CD14-positive monocyte (primary cell): Measurements from ENCODE around the gene ETV3L. TPM values are rescaled to one million over a fixed set of nuclear protein-coding genes. Genes with fewer than 3 reads are reported as not detected.

Experiments
- DNase-seq, 3 donors: peaks; one replicate each; pipeline ENCODE4 v3.0.0-alpha.2; 2011 to 2022
- H2AFZ ChIP-seq: 2 replicates; pipeline ENCODE4 v1.6.0; 2012; ENCODE audit warnings: mild to moderate bottlenecking, low read depth, low read length, inconsistent platforms; ENCODE audit not compliant: insufficient read depth, poor library complexity, severe bottlenecking
- H3K27ac ChIP-seq, 2 donors: 1 replicate in 1 of 2; 2 replicates in 1 of 2; pipeline ENCODE4 v1.5.1; 2012 to 2013; ENCODE audit warnings: low read length in 2 of 2, control low read depth in 1 of 2, inconsistent platforms in 1 of 2, low read depth in 1 of 2, mild to moderate bottlenecking in 1 of 2
- H3K27me3 ChIP-seq, 2 donors: one replicate each; pipeline versions ENCODE4 v1.6.0 to v1.6.1; 2011 to 2013; ENCODE audit warnings: low read length in 2 of 2; ENCODE audit not compliant: control insufficient read depth in 2 of 2, insufficient read depth in 2 of 2
- H3K36me3 ChIP-seq, 2 donors: replicated peaks in 1 of 2; 1 replicate in 1 of 2; 2 replicates in 1 of 2; pipeline versions ENCODE4 v1.5.1 to v1.6.1; 2012 to 2013; ENCODE audit warnings: low read length in 2 of 2, control low read depth in 1 of 2, inconsistent platforms in 1 of 2, mild to moderate bottlenecking in 1 of 2; ENCODE audit not compliant: insufficient read depth in 2 of 2, control insufficient read depth in 1 of 2
- H3K4me1 ChIP-seq, 2 donors: 1 replicate in 1 of 2; 2 replicates in 1 of 2; pipeline versions ENCODE4 v1.5.1 to v1.6.1; 2012 to 2013; ENCODE audit warnings: low read length in 2 of 2, control low read depth in 1 of 2, inconsistent platforms in 1 of 2, mild to moderate bottlenecking in 1 of 2, moderate library complexity in 1 of 2; ENCODE audit not compliant: insufficient read depth in 2 of 2, control insufficient read depth in 1 of 2
- H3K4me2 ChIP-seq: replicated peaks from 2 replicates; pipeline ENCODE3; 2012; ENCODE audit warnings: low read length, moderate library complexity, mild to moderate bottlenecking; ENCODE audit not compliant: poor library complexity, severe bottlenecking; ENCODE audit errors: extremely low read depth
- H3K4me3 ChIP-seq, 3 experiments: fragments of 200-600 bp in 1 of 3; sonication (generic) in 1 of 3; replicated peaks in 1 of 3; 1 replicate in 2 of 3; 2 replicates in 1 of 3; pipeline ENCODE4 v1.5.1; 2011 to 2013; ENCODE audit warnings: low read length in 3 of 3, mild to moderate bottlenecking in 3 of 3, control low read depth in 2 of 3, low read depth in 2 of 3, inconsistent platforms in 1 of 3, moderate library complexity in 1 of 3
- H3K79me2 ChIP-seq: 2 replicates; pipeline ENCODE4 v1.6.0; 2012; ENCODE audit warnings: mild to moderate bottlenecking, control low read depth, inconsistent platforms, low read length, moderate library complexity; ENCODE audit not compliant: insufficient read depth
- H3K9ac ChIP-seq: 2 replicates; pipeline ENCODE4 v1.6.0; 2017; ENCODE audit warnings: low read length, mild to moderate bottlenecking; ENCODE audit not compliant: insufficient read depth, poor library complexity, severe bottlenecking
- H3K9me3 ChIP-seq, 2 donors: replicated peaks in 1 of 2; 1 replicate in 1 of 2; 2 replicates in 1 of 2; pipeline versions ENCODE4 v1.5.1 to v1.6.1; 2012 to 2013; ENCODE audit warnings: low read length in 2 of 2, control low read depth in 1 of 2; ENCODE audit not compliant: control insufficient read depth in 1 of 2, insufficient read depth in 1 of 2
- H4K20me1 ChIP-seq: 2 replicates; pipeline ENCODE4 v1.6.0; 2012; ENCODE audit warnings: mild to moderate bottlenecking, low read length, control low read depth, moderate library complexity; ENCODE audit not compliant: insufficient read depth
- H3K27ac Mint-ChIP-seq, 7 donors: one replicate each; pipeline ENCODE4 v1.8.0; 2020; ENCODE audit warnings: mild to moderate bottlenecking in 7 of 7, mixed read lengths in 7 of 7, moderate library complexity in 6 of 7, inconsistent platforms in 2 of 7
- H3K27me3 Mint-ChIP-seq, 3 donors: one replicate each; pipeline ENCODE4 v1.8.0; 2021 to 2022; ENCODE audit warnings: low read depth in 3 of 3, mild to moderate bottlenecking in 3 of 3, mixed read lengths in 3 of 3, moderate library complexity in 3 of 3, inconsistent platforms in 1 of 3
- H3K36me3 Mint-ChIP-seq, 2 donors: one replicate each; pipeline ENCODE4 v1.8.0; 2020; ENCODE audit warnings: mixed read lengths in 2 of 2, inconsistent platforms in 1 of 2, mild to moderate bottlenecking in 1 of 2
- H3K4me1 Mint-ChIP-seq: one replicate; pipeline ENCODE4 v1.8.0; 2020; ENCODE audit warnings: mild to moderate bottlenecking, mixed read lengths
- H3K4me3 Mint-ChIP-seq, 2 donors: one replicate each; pipeline ENCODE4 v1.8.0; 2020; ENCODE audit warnings: mild to moderate bottlenecking in 2 of 2, mixed read lengths in 2 of 2, moderate library complexity in 1 of 2
- H3K9me3 Mint-ChIP-seq, 7 donors: one replicate each; pipeline ENCODE4 v1.8.0; 2020 to 2022; ENCODE audit warnings: mixed read lengths in 7 of 7, mild to moderate bottlenecking in 6 of 7, moderate library complexity in 6 of 7, inconsistent platforms in 2 of 7
- CTCF ChIP-seq: fragments of 200-600 bp; IDR thresholded peaks from one replicate; pipeline ENCODE4 v1.8.0; 2022; ENCODE audit warnings: antibody characterized with exemption, mild to moderate bottlenecking
- WGBS: methylation state at CpG from one replicate; pipeline ENCODE4 v1.1.5; 2013; ENCODE audit warnings: missing lambda C conversion rate; ENCODE audit not compliant: insufficient coverage; 5-methylcytosine and 5-hydroxymethylcytosine counted together
- intact Hi-C, 2 donors: fragments of 100-400 bp; cut with micrococcal nuclease; formaldehyde crosslinking; loops; one replicate each; pipeline versions ENCODE4 v1.15.0 to v1.15.1; 2023
- polyA plus RNA-seq, 3 donors: library from polyadenylated mRNA; depleted of rRNA in 1 of 3; unstranded in 2 of 3; stranded (reverse) in 1 of 3; fragments of 300-500 nt in 2 of 3; fragments of >200 nt in 1 of 3; fragmentation: Illumina TruSeq in 2 of 3; gene quantifications; 1 replicate in 2 of 3; 2 replicates in 1 of 3; pipeline ENCODE4 v1.2.3, GENCODE V29; 2012 to 2021

The ETV3L gene
- polyA plus RNA-seq, 3 donors = 0.26 to 0.41 TPM; not detected in 1

- no peak overlapping the region for H3K4me3 Mint-ChIP-seq
- Histone ChIP-seq H4K20me1 (no peaks in the 10 kb centered on the region), H3K4me1 (peaks cover 16 to 22% of the 10 kb centered on the region in 2 donors), H2AFZ (no peak overlapping the region), H3K9ac (no peak overlapping the region), H3K9me3 (no peaks in the 10 kb centered on the region), H3K79me2 (no peaks in the 10 kb centered on the region), H3K4me3 (no peak overlapping the region), H3K36me3 (no peaks in the 10 kb centered on the region), H3K27me3 (no peaks in the 10 kb centered on the region), H3K4me2 (no peak overlapping the region), H3K27ac (no peak overlapping the region)
- H3K27ac Mint-ChIP-seq = no peak overlapping the region
- no peaks in the 10 kb centered on the region for H3K36me3 Mint-ChIP-seq
- peaks cover 2 to 3% (median 3%) of the 10 kb centered on the region in 3 donors for H3K27me3 Mint-ChIP-seq
- TF ChIP-seq CTCF = no peak
- intact Hi-C loops = no loop called here
- peaks cover 0 to 2% (median 0%) of the 10 kb centered on the region in 7 donors for H3K9me3 Mint-ChIP-seq
- no peak for DNase-seq
- peaks cover 24% of the 10 kb centered on the region for H3K4me1 Mint-ChIP-seq
- 75% methylated on average over 4 of the region's 6 CpGs for WGBS
These were observed 2.7 kb downstream of the ETV3L start for GRCh38 chr1:157096881-157097280.

- H3K36me3 ChIP-seq = no peaks in the 10 kb centered on the region
- no peak overlapping the region for H3K4me2 ChIP-seq
- intact Hi-C loops = no loop called here
- H3K9me3 ChIP-seq = no peaks in the 10 kb centered on the region
- no peaks in the 10 kb centered on the region for H4K20me1 ChIP-seq
- WGBS = 100% methylated on average over 1 of the region's 2 CpGs
- no peaks in the 10 kb centered on the region for H3K27me3 ChIP-seq
- no peak overlapping the region for H2AFZ ChIP-seq
- no peak overlapping the region for H3K27ac ChIP-seq
- no peak overlapping the region for H3K4me3 Mint-ChIP-seq
- no peak for TF ChIP-seq CTCF
- peaks cover 17% of the 10 kb centered on the region for H3K4me1 Mint-ChIP-seq
- H3K9ac ChIP-seq = no peak overlapping the region
- no peak overlapping the region for H3K27ac Mint-ChIP-seq
- H3K36me3 Mint-ChIP-seq = no peaks in the 10 kb centered on the region
- DNase-seq = no peak
- no peak overlapping the region for H3K4me3 ChIP-seq
- H3K9me3 Mint-ChIP-seq = peaks cover 0 to 2% (median 0%) of the 10 kb centered on the region in 7 donors
- H3K79me2 ChIP-seq = no peaks in the 10 kb centered on the region
- H3K27me3 Mint-ChIP-seq = peaks cover 0 to 10% (median 6%) of the 10 kb centered on the region in 3 donors
- peaks cover 16 to 22% of the 10 kb centered on the region in 2 donors for H3K4me1 ChIP-seq
These were observed 4.1 kb downstream of the ETV3L start for GRCh38 chr1:157095551-157095950.
